H1 (cell line): ENCODE results near the gene CELF1. TPM values are rescaled to one million over a fixed set of nuclear protein-coding genes. Genes with fewer than 3 reads are reported as not detected.

ENCODE experiments used
- BACH1 ChIP-seq: IDR thresholded peaks from 2 replicates; pipeline ENCODE4 v1.6.1; 2012; ENCODE audit warnings: low read length, improper control_type of control experiment
- CHD7 ChIP-seq: fragments of 300-600 bp; sonication (generic); IDR thresholded peaks from 2 replicates; pipeline ENCODE4 v1.7.1; 2012; ENCODE audit warnings: low read length, moderate library complexity, mild to moderate bottlenecking, inconsistent platforms; ENCODE audit not compliant: insufficient replicate concordance
- CREB1 ChIP-seq: IDR thresholded peaks from 2 replicates; pipeline ENCODE4 v1.6.1; 2012; ENCODE audit warnings: inconsistent platforms
- CTCF ChIP-seq, 3 experiments: IDR thresholded peaks; 1 replicate in 2 of 3; 2 replicates in 1 of 3; pipeline versions ENCODE4 v1.5.1 to v1.6.1; 2011; ENCODE audit warnings: low read length in 3 of 3, mild to moderate bottlenecking in 3 of 3, inconsistent platforms in 2 of 3, low read depth in 1 of 3, moderate library complexity in 1 of 3; ENCODE audit not compliant: insufficient read depth in 1 of 3; ENCODE audit errors: control extremely low read depth in 1 of 3
- EP300 ChIP-seq, 2 experiments: IDR thresholded peaks; 1 replicate in 1 of 2; 2 replicates in 1 of 2; pipeline ENCODE4 v1.6.1; 2011 to 2012; ENCODE audit warnings: low read depth in 2 of 2, low read length in 2 of 2, mild to moderate bottlenecking in 2 of 2, borderline replicate concordance in 1 of 2, inconsistent platforms in 1 of 2, moderate library complexity in 1 of 2
- JUN ChIP-seq: IDR thresholded peaks from 2 replicates; pipeline ENCODE4 v1.6.1; 2011; ENCODE audit warnings: low read depth, mild to moderate bottlenecking, improper control_type of control experiment, low read length
- KDM1A ChIP-seq: fragments of 200-600, 300-600 bp; sonication (generic); IDR thresholded peaks from 2 replicates; pipeline ENCODE4 v1.7.1; 2016; ENCODE audit warnings: mild to moderate bottlenecking, low read length, borderline replicate concordance
- RBBP5 ChIP-seq: IDR thresholded peaks from 2 replicates; pipeline ENCODE4 v1.7.1; 2012; ENCODE audit warnings: low read depth, mild to moderate bottlenecking, inconsistent platforms, low read length, moderate library complexity, borderline replicate concordance
- polyA plus RNA-seq, 7 experiments: library from polyadenylated mRNA; depleted of rRNA in 3 of 7; stranded (reverse) in 5 of 7; unstranded in 2 of 7; fragments of >200 nt in 5 of 7; fragments of 200-250 nt in 2 of 7; gene quantifications; 1 replicate in 5 of 7; 2 replicates in 1 of 7; 4 replicates in 1 of 7; pipeline versions ENCODE4 v1.2.1 to v1.2.3, GENCODE V29; 2011 to 2013; ENCODE audit warnings: missing spikeins in 2 of 7, mixed read lengths in 2 of 7
- total RNA-seq: library from RNA; stranded (reverse); fragmentation: NEBNext Ultra II Directional; extraction: Animal tissue kit (Norgen Biotek cat#: 25700); gene quantifications from 2 replicates; pipeline ENCODE4 v1.2.1, GENCODE V29; 2021

Gene CELF1
- total and polyA plus RNA-seq, 2 of the 8 experiments (the other 6 are each of a cell fraction or from before 2014, with no cell fraction given): 131 to 197 TPM

GRCh38 chr11:47453365-47453764 lies 99.6 kb downstream of the CELF1 start (continued):
- TF ChIP-seq CHD7 (no peak), KDM1A (no peak), CREB1 (no peak), RBBP5 (no peak), JUN (no peak), CTCF (IDR thresholded peaks at IDR 0.05; ENCODE audit: control extremely low read depth in 1 of 3, insufficient read depth in 1 of 3, low read depth in 1 of 3, low read length in 3 of 3) (no peak), BACH1 (no peak), EP300 (IDR thresholded peaks at IDR 0.05; ENCODE audit: borderline replicate concordance in 1 of 2, low read depth in 2 of 2, low read length in 2 of 2) (no peak)
